ENCODE data around the gene FHL3.
A peak's percentile ranks its signal among the peaks of the same experiment; 100 is the strongest.

The FHL3 gene

DNA sequence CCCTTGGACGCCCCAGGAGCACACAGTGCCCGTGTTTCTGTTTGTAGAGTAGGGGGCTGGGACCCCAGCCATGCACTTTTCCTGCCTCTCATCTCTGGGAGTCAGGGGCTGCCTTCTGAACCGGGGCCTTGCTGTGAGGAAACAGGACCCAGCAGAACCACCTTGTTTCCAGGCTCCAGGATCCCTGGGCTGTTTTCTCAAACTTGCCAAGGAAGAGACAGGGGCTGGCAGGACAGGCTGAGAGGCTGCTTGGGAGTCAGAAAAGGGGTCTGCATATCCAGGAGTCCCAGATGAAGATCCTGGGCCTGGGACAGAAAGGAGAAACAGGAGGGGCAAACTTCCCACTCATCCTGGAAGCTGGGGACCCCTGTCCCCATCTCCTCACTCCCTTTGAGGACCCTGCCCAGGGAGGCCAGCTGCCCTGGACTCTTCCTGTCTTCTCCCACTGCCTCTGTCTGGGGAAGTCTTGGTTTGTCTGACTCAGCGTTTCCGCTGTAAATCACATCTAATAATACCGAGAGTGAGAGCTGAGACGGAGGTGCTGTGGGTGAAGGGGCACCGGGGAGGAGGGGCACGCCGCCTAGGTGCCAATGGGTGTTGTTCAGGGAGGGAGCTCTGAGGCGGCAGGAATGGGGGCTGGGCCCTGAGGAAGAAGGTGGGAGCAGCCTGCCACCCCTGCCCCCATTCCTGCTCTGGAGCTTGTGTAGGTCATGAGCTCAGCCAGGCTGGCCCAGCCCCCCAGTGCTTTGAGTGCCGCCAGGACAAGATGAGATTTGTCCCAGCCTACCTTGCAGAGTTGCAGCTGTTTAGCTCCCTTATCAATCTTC lies 24.6 kb upstream of the FHL3 start:
- H3K27ac ChIP-seq: no peak overlapping the region
- TF ChIP-seq CTCF (conservative IDR thresholded peaks at IDR 0.05): no peak

- no peak overlapping the region for H3K27ac ChIP-seq
- TF ChIP-seq CTCF (conservative IDR thresholded peaks at IDR 0.05): no peak
These were observed 23.9 kb upstream of the FHL3 start for GRCh38 chr1:38029081-38029681.

GRCh38 chr1:38028671-38029070 lies 23.4 kb upstream of the FHL3 start:
- no peak for TF ChIP-seq CTCF (conservative IDR thresholded peaks at IDR 0.05)
- no peak overlapping the region for H3K27ac ChIP-seq

- H3K27ac ChIP-seq: no peak overlapping the region
- no peak for TF ChIP-seq CTCF (conservative IDR thresholded peaks at IDR 0.05)
These were observed 22.8 kb upstream of the FHL3 start for GRCh38 chr1:38028105-38028591.

- no peak overlapping the region for H3K27ac ChIP-seq
- TF ChIP-seq CTCF (conservative IDR thresholded peaks at IDR 0.05): no peak
These were observed 22.1 kb upstream of the FHL3 start for GRCh38 chr1:38027201-38028104.

DNA sequence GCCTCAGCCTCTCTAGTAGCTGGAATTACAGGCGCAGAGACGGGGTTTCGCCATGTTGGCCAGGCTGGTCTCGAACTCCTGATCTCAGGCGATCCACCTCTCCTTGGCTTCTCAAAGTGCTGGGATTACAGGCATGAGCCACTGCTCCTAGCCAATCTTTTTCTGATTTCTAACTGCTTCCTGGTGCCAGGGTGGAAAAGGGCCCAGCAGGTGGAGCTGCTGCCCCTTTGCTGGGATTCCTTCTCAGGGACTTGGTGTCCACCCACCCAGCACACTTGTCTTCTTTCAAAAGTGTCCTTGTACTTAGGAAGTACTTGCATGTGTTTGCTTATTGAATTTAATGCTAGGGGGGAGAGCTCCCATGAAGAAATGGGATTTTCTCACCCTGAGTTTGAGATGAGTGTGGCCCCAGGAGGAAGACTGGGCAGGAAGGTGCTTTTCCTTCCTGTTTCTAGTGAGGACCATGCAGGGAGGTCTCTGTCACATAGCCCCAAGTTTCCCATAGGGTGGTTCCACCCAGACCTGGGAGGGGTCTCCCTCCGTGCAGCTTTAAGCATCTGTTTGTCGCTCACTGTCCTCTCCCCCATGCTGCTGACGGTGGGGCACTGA lies 21.4 kb upstream of the FHL3 start:
- TF ChIP-seq CTCF (conservative IDR thresholded peaks at IDR 0.05): peak; percentile 89
- no peak overlapping the region for H3K27ac ChIP-seq
